GM18519 (cell line): ENCODE data around the gene IL37.
A peak's percentile ranks its signal among the peaks of the same experiment; 100 is the strongest.
"Not testable (repeated sequence)": the region's sequence is repeated elsewhere in the genome, so short reads cannot be mapped to it uniquely, and the experiment has no call there.

Experiments
- ATAC-seq: cut with Tn5 transposase; IDR thresholded peaks from one replicate; pipeline ENCODE4 v1.9.1; 2021; ENCODE audit warnings: mild to moderate bottlenecking, moderate library complexity; ENCODE audit not compliant: unreplicated experiment, low FRiP score

Gene IL37

DNA sequence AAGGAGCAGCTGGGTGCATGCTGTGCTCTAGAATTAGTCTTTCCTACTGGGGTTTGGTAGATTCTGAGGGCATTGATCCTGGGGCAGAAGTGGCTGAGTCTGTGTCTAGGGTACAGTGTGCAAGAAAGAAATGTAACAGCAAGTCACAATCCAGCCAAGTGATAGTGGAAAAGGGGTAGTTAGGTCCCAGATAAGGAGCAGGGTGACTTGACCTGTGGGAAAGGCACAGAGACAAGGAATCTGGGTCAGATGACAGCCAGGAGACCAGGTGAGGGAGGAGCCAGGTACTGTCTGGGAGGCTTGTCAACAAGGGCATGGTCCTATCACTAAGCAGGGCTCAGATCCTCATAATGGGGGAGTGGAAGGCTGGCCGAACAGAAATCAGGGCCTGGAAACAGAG, 8.1 kb downstream of the IL37 start:
- no peak for ATAC-seq

DNA sequence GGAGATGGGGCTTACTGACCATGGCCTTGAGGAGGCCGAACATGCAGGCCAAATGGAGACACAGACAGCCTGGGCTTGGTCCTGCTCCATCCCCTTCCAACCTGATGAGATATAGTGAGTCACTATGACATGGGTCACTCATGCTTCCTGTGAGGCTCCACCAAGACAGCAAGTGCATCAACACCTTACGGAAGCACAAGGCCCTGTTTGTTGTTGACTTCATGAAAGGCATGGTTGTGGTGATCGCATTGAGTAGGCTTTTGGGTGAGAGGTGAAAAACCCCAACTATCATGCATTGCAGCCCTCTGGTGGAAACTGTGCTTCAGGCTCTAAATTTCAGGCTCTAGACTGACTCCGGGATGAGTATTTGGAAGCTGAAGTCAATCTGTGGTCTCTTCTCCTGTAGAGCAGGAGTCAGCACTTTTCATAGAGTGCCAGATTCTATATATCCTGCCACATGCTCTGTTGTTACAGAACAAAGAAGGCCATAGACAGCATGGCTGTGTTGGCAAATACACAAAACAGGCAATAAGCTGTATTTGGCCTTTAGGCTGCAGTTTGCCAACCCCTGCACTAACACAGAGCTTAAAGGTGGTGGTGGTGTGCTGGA, 10.1 kb downstream of the IL37 start:
- no peak for ATAC-seq

DNA sequence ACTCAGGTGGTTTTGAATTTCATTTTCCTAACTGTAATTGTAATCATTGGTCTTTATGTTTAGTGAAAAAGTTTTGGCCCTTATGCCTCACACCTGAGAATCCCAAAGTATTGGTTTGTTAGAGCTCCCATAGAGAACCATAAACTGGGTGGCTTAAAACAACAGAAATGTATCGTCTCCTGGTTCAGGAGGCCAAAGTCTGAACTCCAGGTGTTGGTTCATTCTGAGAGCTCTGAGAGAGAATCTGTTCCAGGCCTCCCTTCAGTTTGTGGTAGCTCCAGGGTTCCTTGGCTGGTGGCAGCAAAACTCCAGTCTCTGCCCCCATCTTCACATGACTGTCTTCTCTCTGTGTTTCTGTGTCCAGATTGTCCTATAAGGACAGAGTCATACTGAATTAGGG, 11.0 kb downstream of the IL37 start:
- ATAC-seq, result no peak

DNA sequence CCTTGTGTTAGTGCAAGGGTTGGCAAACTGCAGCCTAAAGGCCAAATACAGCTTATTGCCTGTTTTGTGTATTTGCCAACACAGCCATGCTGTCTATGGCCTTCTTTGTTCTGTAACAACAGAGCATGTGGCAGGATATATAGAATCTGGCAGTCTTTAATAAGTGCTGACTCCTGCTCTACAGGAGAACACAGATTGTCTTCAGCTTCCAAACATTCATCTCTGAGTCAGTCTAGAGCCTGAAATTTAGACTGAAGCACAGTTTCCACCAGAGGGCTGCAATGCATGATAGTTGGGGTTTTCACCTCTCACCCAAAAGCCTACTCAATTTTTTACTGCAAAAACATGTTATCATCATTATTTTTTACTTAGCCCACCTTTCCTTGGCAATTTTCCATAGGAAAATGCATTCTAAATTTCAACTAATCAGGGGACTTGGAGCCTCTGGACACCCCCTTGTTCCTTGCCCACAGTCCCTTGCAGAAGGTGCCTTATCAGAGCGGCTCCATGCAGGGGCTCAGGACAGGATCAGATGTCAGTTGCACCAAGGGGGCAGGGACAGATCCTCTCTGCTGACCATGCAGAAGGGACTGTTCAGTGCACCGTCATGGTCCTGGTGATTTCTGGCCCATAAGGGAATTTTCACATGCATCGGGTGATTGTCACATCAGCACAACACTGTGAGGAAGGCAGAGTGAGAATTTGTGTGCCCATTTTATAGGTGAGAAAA, 12.4 kb downstream of the IL37 start:
- no peak for ATAC-seq

DNA sequence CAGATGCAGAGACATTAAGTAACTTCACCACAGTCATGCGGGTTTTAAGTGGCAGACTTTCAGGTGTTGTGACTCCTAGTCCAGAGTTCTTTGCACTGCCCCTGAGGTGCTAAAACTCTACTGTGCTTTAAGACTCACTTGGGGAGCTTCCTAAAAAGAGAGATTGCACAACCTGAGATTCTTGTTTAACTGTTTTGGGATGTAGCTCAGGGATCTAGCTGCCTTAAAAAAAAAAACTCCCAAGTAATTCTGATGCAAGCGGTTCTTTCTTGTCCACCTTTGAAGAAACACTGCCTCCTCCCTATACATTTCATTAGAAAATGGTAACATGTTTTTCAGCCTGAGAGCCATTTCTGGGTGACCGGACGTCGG, 13.0 kb downstream of the IL37 start:
- ATAC-seq, result no peak

DNA sequence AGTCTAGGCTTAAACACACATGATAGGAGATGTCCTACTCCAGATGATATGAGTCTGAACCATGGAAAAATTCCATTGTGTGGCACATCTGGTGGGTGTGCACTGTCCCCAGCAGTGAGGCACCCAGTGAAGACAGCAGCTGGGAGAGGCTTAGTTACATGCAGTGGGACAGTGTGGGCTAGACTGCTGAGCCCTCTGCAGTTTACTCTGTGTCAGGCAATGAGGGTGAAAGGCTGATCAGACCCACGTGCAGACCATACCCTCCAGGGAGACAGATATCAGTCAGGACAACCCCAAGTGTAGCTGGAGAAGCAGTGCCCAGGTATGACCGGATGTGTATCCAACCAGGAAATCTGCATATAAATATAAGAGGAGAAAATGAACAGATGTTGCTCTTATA, 13.4 kb downstream of the IL37 start:
- ATAC-seq, result no peak

DNA sequence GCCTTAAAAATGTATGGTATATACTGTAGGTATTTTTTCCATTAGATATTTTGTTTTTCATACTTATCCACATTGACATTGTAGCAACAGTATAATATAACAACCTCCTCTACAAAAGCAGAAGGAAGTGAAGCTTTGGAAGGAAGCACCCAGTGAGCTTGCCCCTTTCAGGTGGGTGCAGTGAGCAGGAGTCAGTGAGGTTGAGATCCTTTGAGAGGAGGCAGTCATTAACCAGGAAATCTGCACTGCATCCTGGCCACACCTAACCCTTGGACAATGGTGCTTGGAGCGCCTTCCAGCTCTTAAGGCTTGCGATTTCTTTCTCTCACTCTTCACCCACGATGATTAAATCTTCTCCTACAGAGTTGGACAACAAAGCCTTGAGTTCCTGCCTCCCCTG, 13.9 kb downstream of the IL37 start:
- no peak for ATAC-seq

DNA sequence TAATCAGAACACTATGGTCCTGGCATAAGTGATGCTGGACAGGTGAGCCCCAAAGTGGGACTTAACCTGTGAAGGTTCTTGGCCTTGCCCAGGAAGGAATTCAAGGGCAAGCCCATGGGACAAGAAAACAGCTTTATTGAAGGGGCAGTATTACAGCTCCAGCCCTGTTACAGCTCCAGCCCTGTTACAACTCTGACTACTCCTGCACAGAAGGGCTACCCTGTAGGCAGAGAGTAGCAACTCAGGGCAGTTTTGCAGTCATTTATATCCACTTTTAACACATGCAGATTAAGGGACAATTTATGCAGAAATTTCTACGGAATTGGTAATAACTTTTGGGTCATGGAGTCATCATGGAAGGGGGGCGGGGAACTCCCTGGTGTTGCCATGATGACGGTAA, 15.7 kb downstream of the IL37 start:
- ATAC-seq, result no peak

DNA sequence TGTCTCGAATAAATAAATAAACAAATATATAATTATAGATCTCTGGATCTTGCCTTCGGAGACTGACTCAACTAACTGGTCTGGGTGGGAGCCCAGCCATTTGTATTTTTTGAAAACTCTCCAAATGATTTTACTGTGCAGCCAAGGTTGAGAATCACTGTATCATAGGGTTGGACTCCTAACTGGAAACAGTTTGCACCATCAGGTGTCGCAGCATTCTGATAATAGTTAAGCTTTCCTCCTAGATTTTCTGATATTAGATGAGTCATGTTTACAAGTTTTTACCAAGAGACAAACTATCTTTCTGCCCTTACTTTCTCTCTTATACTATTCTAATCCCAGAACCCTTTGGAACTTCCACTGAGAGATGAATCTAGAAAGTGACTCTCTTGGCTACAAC, 16.8 kb downstream of the IL37 start:
- ATAC-seq, result no peak

DNA sequence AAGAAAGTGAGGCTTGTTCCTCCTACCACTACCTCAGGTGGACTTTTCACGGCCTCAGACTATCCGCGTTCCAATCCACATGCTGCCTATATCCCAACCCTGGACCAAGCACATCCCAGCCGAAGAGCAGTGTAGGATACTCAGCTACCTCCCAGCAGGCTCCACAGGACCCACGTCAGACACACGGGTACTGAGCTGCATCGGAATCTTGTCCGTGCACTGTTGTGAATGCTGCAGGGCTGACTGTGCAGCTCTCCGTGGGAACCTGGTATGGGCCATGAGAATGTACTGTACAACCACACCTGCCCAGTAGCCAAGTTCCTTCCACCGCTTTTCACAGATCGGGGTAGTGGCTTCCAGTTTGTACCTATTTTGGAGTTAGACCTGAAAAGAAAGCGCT, 22.3 kb downstream of the IL37 start:
- no peak for ATAC-seq

DNA sequence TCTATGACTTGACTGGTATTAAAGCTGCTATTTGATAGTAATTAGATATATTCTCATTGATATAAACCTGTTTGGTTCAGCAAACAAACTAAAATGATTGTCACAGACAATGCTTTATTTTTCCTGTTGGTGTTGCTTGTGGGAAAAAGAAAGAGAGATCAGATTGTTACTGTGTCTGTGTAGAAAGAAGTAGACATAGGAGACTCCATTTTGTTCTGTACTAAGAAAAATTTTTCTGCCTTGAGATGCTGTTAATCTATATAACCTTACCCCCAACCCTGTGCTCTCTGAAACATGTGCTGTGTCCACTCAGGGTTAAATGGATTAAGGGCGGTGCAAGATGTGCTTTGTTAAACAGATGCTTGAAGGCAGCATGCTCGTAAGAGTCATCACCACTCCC, 23.2 kb downstream of the IL37 start:
- not testable (repeated sequence) for ATAC-seq

DNA sequence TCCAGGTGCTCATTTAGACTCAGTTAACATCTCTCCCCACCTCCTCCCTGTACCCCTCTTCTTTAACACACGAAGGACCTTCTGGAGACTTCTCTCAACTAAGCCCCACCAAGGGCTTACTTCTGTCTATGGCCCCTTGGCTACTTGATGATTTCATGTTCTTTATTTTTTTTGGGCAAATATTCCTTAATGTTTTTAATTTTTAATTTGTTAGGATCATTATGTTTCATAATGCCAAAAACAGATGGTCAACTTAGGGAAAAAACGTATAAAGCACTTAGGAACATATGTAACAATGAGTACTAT, 25.9 kb downstream of the IL37 start:
- ATAC-seq, result no peak

DNA sequence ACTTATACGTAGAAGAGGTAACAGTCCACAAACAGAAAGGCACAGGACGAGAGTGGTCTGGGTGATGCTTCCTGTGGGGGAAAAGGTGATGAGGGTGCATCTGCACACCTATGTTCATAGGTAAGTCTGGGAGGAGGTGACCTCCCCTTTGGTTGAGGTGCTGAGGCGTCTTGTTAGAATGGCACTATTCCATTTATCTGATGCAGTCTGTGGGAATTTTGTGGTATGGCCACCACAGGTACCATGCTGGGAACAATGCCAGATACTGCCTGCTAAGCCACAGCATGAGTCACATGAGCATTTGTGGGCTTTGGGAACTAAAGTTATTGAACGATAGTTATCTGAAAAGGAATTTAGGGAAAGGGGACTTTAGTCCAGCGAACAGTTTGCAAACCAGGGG, 27.9 kb downstream of the IL37 start:
- ATAC-seq, result no peak

DNA sequence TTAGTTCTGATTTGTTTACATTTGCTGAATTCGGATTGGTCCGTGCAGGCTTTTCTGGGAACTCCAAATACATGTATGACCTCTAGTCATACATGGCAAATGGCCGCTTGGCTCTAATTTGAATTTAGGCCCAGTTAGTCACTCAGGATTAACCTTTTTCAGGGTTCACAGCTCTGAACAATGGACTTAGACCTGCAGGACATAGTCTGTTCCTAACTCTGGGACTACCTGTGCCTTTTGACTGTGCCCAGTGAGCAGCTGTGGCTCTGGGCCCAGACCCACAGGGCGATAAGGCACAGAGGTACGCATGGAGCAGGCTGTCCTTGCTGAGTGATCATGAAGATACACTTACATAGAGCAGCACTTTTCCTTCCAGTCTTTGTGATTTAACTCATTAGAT, 28.5 kb downstream of the IL37 start:
- no peak for ATAC-seq

DNA sequence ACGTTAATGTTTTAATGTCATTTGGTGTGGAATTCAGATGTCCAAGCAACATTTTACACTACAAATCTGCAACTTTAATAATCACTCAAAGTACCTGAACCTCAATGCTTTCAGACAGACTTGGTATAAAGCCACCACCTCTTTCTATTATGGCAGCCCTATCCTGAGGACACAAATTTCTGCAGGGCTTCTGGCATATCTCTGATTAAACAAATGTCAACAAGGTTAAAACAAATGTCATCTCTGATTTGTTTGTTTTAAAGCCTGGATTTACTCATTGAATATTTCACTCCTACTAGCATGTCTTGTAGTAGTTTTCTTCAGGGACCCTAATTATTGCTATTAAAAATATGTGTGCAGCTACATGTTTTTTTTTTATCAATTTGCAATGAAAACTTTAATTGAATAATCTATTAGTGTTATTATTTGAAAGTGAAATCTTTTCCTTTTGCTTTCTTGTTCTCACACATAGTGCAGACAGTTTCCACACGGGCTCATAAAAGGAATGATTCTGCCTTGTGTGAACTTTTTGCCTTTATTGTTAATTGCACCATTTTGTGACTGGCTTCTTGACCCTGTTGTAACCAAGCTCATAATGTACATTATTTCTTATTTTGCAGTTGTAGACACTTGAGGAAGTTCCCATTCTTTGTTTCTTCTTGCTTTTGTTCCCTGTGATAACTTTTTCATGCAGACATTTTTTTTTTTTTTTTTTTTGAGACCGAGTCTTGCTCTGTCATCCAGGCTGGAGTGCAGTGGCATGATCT, 30.1 kb downstream of the IL37 start:
- no peak for ATAC-seq

DNA sequence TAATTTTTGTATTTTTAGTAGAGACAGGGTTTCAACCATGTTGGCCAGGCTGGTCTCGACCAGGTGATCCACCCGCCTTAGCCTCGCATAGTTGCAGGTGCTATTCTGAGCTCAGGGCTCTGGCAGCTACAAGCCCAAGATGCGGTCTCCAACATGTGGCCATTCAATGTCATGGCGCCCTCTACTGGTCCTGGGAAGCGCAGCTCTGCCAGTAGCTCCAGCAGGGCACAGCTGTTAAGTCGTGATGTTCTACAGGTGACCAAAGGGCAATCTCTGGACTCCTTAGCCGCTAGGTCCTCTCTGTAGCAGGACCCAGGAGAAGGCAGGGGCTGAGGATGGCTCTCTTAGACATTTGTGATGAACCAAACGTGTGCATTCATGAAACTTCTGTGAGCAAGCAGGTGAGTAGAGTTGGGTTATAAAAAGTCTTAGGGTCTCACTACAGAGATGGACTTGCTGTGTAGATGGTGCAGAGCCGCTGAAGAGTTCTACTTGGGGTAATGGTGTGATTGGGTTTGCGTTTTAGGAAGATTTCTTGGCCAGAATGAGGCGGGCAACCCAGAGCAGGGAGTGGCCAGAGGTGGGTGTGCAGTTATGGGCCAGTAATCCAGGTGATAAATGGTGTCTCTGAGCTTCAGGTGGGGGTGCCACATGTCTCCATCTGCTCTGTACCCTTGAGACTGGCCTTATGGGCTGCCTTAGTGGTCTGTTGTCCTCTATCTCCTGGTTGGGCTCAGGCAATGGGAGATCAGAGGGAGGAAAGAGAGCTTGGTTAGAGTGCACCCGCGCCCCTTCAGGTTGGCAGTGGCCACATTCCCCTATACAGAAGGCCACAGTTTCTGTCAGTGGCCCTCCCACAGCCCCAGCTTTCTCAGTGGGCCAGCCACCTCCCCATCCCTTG, 31.0 kb downstream of the IL37 start:
- peak; percentile 78 for ATAC-seq

DNA sequence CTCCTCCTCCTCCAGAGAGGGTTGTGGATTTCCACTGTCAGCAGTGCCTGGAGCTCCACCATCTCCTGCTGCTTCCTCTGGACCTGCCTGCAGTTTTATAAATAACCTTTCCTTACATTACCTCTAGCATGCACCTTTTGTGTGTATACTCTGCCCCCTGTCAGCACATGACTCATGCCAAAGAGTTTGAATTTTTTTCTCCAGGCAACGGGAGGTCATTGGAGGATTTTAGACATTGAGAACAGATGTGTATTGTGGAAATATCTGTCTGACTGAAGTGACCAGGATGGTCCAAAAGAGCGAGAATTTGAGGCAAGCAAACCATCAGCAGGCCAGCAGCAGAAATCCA, 31.7 kb downstream of the IL37 start:
- no peak for ATAC-seq

DNA sequence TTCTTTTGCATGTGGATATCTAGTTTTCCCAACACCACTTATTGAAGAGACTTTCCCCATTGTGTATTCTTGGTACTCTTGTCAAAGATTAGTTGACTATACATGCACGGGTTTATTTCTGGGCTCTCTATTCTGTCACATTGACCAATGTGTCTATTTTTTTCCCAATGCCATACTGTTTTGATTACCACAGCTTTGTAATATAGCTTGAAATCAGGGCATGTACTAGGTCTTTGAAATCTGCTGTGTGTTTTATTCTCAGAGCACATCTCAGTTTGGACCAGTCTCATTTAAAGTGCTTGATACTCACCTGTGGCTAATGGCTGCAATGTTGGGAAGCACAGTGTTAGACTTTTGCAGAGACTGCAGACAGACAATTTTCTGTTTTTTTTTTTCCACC, 34.0 kb downstream of the IL37 start:
- no peak for ATAC-seq

DNA sequence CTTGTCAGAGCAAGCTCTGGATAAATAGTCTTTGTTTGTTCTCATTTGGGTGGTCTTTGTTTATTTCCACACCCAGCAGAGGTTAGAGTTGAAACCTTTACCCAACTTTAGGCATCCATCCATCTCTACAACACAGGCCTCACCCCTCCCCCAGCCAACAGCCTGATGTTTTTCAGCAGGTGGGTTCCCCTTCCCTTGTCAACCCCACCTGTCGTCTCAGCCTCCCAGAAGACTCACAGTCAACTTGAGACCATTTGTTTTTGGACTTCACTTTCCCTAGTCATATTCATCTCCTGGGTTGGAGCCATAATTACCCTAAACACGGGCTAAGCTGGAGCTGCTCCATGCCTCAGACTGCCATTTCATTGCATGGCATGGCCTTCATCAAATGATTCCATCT, 35.1 kb downstream of the IL37 start:
- no peak for ATAC-seq

DNA sequence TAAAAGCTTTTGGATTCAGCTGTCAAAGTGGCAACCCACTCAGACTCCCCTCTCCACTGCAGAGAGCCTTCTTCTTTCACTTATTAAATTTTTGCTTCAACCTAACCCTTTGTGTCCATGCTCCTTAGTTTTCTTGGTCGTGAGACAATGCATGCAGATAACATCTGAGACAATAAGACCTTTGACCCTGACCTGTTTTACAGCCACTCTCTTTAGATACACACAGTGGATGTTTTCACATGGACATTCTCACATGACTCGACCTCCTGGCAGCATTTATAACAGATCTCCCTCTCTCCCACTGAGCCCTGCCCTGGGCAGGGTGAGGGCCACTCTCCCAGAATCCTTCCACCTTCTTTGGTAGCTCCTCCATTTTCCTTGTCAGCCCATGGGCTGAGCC, 36.4 kb downstream of the IL37 start:
- no peak for ATAC-seq

DNA sequence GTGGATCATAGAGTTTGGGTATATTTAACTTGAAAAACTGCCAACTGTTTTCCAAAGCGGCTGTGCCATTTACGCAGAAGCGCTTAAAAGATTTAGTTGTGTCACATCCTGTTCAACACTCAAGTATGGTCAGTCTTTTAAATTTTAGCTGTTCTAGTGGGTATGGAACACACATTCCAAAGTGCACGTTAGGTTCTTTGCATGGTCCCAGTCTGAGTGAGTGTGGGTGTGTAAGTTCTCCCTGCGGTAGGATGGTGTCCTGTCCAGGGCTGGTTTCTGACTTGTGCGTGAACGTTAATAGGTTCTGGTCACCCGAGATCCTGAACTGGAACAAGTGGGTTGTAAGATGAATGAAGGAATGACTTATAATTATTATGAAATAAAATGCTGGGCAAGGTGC, 38.5 kb downstream of the IL37 start:
- ATAC-seq, result no peak
